Right atrium auricular region (tissue), 2 donors: ENCODE results near the gene STN1. TPM values are rescaled to one million over a fixed set of nuclear protein-coding genes. Genes with fewer than 3 reads are reported as not detected.

ENCODE experiments used
- DNase-seq: peaks from one replicate; pipeline ENCODE4 v3.0.0-alpha.2; 2019; ENCODE audit warnings: low spot score
- H3K27ac ChIP-seq, 2 donors: fragments of 200-600 bp; sonication (generic); 1 replicate in 1 of 2; 2 replicates in 1 of 2; pipeline ENCODE4 v1.5.1; 2016 to 2019
- H3K27me3 ChIP-seq, 2 donors: fragments of 200-600 bp; sonication (generic); one replicate each; pipeline versions ENCODE4 v1.5.1 to v1.6.0; 2017 to 2019
- H3K36me3 ChIP-seq: fragments of 200-600 bp; sonication (generic); one replicate; pipeline ENCODE4 v1.5.1; 2016
- H3K4me1 ChIP-seq, 2 donors: fragments of 200-600 bp; sonication (generic); one replicate each; pipeline versions ENCODE4 v1.5.1 to v1.6.0; 2017 to 2019
- H3K4me3 ChIP-seq, 2 donors: fragments of 200-600 bp; sonication (generic); 1 replicate in 1 of 2; 2 replicates in 1 of 2; pipeline ENCODE4 v1.5.1; 2017 to 2019; ENCODE audit warnings: mild to moderate bottlenecking in 1 of 2, moderate library complexity in 1 of 2
- H3K9me3 ChIP-seq, 2 donors: fragments of 200-600 bp; sonication (generic); one replicate each; pipeline ENCODE4 v1.5.1; 2019
- total RNA-seq, 2 donors: library from RNA; depleted of rRNA; stranded (reverse); fragments of >200 nt; gene quantifications; one replicate each; pipeline ENCODE4 v1.1.0, GENCODE V29; 2016
- TF ChIP-seq, protein P1 (sequence below), 2 donors: fragments of 200-600 bp; sonication (generic); IDR thresholded peaks; one replicate each; pipeline ENCODE4 v1.5.1; 2019; ENCODE audit warnings: antibody characterized with exemption in 2 of 2

STN1 gene
- total RNA-seq, 2 donors from 2014 or later: 26.8 to 35.3 TPM

DNA sequence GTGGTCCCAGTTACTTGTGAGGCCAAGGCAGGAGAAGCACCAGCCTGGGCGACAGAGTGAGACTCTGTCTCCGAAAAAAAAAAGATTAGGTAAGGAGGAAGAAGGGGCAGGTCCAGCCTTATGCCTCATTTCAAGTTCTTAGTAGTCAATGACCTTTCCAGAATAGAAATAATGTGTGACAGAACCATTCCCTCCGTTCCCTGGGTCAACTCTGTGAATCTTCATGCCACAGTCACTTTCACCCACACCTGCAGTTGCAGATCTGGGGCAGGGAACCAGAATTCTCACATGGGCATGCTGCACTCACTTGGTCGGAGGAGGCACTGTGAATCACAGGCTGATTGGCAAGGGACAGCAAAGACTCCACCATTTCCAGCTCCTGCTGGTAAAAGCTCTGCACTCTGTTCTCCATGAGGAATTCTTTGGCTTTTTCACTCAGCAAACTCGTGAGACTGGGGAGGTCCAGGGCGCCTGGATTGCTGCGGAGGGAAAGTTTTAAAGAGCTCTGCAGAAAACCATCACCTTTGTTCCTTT is 20.7 kb downstream of the STN1 start:
- H3K27ac ChIP-seq: peak overlapping the region in 1 of 2 donors; percentile 74
- no peak for DNase-seq
- H3K9me3 ChIP-seq: no peaks in the 10 kb centered on the region
- no peak overlapping the region for H3K4me3 ChIP-seq
- H3K4me1 ChIP-seq: peaks cover 0 to 26% of the 10 kb centered on the region in 2 donors
- TF ChIP-seq, protein P1, sequence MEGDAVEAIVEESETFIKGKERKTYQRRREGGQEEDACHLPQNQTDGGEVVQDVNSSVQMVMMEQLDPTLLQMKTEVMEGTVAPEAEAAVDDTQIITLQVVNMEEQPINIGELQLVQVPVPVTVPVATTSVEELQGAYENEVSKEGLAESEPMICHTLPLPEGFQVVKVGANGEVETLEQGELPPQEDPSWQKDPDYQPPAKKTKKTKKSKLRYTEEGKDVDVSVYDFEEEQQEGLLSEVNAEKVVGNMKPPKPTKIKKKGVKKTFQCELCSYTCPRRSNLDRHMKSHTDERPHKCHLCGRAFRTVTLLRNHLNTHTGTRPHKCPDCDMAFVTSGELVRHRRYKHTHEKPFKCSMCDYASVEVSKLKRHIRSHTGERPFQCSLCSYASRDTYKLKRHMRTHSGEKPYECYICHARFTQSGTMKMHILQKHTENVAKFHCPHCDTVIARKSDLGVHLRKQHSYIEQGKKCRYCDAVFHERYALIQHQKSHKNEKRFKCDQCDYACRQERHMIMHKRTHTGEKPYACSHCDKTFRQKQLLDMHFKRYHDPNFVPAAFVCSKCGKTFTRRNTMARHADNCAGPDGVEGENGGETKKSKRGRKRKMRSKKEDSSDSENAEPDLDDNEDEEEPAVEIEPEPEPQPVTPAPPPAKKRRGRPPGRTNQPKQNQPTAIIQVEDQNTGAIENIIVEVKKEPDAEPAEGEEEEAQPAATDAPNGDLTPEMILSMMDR (IDR thresholded peaks at IDR 0.05): no peak
- no peaks in the 10 kb centered on the region for H3K27me3 ChIP-seq
- peaks cover 28% of the 10 kb centered on the region for H3K36me3 ChIP-seq

DNA sequence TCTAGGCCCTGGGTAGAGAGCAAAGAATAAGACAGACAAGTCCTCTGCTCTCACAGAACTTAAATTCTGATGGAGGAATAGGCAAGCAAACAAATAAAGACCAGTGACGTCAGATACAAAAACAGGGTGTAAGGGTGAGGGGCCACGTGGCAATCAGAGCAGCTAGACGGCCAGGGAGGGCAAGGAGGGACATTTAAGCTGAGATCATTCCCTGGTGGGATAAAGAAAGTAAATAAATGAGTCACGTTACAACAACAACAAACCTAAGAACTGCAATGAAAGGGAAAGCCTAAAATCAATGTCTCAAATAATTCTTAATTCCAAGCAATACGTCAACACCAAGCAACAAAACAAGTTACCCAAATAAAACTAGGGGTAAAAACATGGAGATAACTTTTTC is 21.8 kb downstream of the STN1 start:
- Histone ChIP-seq H3K27me3 (no peaks in the 10 kb centered on the region), H3K36me3 (peaks cover 39% of the 10 kb centered on the region), H3K4me3 (no peak overlapping the region), H3K9me3 (no peaks in the 10 kb centered on the region), H3K4me1 (peaks cover 0 to 26% of the 10 kb centered on the region in 2 donors), H3K27ac (peak overlapping the region; percentile 50 to 74)
- TF ChIP-seq, protein P1 (IDR thresholded peaks at IDR 0.05): no peak
- no peak for DNase-seq

DNA sequence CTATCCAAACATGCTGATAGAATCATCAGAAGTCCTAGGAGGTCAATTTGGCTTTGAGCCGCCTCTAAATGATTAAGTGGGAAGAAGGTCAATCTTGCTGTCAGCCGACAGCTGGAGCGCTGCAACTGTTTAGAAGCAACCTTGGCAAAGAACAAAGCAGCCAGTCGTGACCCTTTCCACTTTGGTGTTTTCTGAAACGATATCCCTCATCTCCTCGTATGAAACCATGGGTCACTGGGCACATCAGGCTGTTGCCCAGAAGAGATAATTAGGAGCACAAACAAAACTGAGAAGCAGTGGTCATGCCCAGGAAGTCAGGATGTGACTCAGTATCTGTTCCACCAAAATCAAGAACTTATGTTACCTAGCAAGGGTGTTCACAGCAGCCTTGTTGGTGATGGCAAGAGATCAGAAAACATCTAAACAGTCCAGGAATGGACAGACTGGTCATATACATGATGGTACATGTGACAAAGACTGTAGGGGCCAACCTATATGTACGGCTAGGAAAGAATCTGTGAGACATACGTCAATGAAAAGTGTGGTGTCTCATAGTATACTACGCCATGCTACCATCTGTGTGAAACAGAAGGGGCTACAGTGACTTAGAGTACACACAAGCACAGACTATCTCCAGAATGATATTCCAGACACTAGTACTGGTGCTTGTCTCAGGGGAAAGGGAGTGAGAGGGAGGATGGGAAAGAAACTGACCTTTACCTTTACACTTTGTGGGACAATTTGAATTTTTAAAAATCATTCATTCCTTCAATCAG is 22.4 kb downstream of the STN1 start:
- Histone ChIP-seq H3K4me3 (no peak overlapping the region), H3K36me3 (peaks cover 45% of the 10 kb centered on the region), H3K27ac (peak overlapping the region; percentile 50 to 74), H3K4me1 (peaks cover 0 to 26% of the 10 kb centered on the region in 2 donors), H3K27me3 (no peaks in the 10 kb centered on the region), H3K9me3 (no peaks in the 10 kb centered on the region)
- DNase-seq: no peak
- TF ChIP-seq, protein P1 (IDR thresholded peaks at IDR 0.05): no peak

DNA sequence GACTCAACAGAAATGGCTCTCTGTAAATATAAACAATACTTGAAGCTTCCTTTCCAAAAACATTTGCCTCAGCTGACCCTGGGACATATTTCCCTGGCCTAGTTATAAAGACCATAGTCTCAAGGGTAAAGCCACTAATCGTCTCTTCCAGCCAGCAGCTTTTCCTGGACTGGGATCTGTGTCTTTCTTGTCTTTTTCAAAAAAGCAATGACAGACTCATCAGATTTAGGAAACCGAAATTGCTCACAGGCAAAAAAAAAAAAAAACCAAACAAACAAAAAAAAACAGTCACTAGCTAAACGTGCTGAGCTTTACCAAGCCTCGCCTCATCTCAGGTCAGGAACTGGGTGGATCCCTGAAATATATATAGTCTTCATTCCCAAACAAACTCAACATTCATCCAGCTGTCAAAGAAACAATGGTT is 23.5 kb downstream of the STN1 start:
- Histone ChIP-seq H3K4me3 (no peak overlapping the region), H3K4me1 (peaks cover 0 to 26% of the 10 kb centered on the region in 2 donors), H3K27ac (peak overlapping the region; percentile 50 to 74), H3K36me3 (peaks cover 41% of the 10 kb centered on the region), H3K27me3 (no peaks in the 10 kb centered on the region), H3K9me3 (no peaks in the 10 kb centered on the region)
- DNase-seq: no peak
- TF ChIP-seq, protein P1 (IDR thresholded peaks at IDR 0.05): no peak

DNA sequence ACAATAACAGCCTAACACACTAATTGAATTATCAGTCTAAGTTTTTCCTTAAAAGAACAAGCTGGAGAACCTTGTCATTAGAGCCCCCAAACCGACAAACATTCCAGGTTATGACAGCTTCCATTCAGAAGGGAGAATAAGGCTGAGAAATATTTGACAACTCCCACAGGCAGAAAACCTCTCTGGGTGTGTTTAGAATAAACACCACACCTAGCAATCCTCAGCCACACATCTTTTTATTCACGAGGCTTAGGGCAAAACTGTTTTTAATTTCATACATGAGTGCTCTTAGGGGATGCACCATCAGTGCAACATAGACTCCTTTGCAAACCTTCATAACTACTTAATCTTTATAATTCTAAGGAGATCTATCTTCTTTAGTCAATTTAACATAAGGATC is 24.2 kb downstream of the STN1 start:
- H3K4me1 ChIP-seq: peaks cover 0 to 27% of the 10 kb centered on the region in 2 donors
- no peaks in the 10 kb centered on the region for H3K27me3 ChIP-seq
- peak overlapping the region; percentile 50 to 74 for H3K27ac ChIP-seq
- no peak for DNase-seq
- no peaks in the 10 kb centered on the region for H3K9me3 ChIP-seq
- no peak overlapping the region for H3K4me3 ChIP-seq
- TF ChIP-seq, protein P1 (IDR thresholded peaks at IDR 0.05): no peak
- H3K36me3 ChIP-seq: peaks cover 35% of the 10 kb centered on the region
